GM19324 (cell line): ENCODE data around the gene PPCDC.

Experiments used
- ATAC-seq: cut with Tn5 transposase; IDR thresholded peaks from one replicate; pipeline ENCODE4 v1.9.1; 2021; ENCODE audit warnings: mild to moderate bottlenecking, moderate library complexity; ENCODE audit not compliant: unreplicated experiment, low FRiP score

Gene PPCDC, protein sequence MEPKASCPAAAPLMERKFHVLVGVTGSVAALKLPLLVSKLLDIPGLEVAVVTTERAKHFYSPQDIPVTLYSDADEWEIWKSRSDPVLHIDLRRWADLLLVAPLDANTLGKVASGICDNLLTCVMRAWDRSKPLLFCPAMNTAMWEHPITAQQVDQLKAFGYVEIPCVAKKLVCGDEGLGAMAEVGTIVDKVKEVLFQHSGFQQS

GRCh38 chr15:75023181-75023871 lies at the start of gene PPCDC:
Gene PPCDC, plus strand, starts transcription at chr15:75023590. Its CDS starts 4,729 bp downstream, at chr15:75028319.
- peak; percentile 76 for ATAC-seq

- ATAC-seq, result no peak
These were observed 47.2 kb upstream of the PPCDC start for GRCh38 chr15:74976159-74976558.

- ATAC-seq, result no peak
These were observed 45.8 kb upstream of the PPCDC start for GRCh38 chr15:74977599-74977998.

- ATAC-seq, result no peak
These were observed 45.3 kb upstream of the PPCDC start for GRCh38 chr15:74978077-74978476.

DNA sequence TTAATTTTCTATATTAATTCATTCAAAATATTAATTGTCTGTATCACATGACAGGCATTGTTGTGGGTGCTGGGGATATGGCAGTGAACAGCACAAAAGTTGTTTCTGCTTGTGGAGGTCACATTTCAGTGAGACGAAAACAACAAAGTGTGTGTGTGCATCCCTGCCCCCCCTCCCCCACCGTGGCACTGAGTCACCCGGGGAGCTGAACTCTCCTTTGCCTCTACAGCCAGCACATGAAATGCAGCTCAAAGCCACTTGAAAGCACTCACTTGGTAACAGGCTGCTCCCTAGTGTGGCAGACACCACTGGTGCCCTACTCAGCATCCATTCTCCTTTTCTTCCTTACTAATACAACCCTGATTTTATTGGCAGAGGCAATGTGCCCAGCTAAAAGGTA lies 44.9 kb upstream of the PPCDC start:
- no peak for ATAC-seq

GRCh38 chr15:74982183-74982582 lies 41.2 kb upstream of the PPCDC start:
- no peak for ATAC-seq

GRCh38 chr15:74983725-74984231 lies 39.6 kb upstream of the PPCDC start:
- no peak for ATAC-seq

DNA sequence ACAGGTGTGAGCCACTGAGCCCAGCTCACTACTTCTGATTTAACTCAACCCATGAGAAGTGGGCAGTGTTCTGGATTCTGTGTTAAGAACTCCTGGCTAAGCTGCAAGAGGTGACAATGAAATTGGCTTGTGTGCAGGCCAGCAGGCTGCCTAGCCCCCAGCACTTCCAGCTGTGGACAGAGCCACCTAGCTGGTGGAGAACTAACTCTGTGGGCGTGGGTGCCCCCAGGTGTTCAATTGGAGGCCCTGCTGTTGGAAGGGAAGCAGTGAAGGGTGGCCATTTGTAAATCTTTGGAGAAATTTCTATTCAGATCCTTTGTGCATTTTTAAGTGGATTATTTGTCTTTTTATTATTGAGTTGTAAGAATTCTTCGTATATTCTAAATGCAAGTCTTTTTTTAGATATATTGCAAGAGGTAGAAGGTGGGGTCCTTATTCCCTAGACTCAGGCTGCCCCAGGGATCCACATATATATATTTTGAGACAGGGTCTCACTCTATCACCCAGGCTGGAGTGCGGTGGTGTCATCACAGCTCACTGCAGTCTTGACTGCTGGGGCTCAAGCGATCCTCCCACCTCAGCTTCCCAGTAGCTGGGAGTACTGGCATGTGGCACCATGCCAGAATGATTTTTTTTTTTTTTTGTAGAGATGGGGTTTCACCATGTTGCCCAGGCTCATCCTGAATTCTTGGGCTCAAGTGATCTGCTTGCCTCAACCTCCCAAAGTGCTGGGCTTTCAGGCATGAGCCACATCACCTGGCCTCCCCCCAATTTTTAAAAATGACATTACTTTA lies 35.2 kb upstream of the PPCDC start:
- no peak for ATAC-seq

DNA sequence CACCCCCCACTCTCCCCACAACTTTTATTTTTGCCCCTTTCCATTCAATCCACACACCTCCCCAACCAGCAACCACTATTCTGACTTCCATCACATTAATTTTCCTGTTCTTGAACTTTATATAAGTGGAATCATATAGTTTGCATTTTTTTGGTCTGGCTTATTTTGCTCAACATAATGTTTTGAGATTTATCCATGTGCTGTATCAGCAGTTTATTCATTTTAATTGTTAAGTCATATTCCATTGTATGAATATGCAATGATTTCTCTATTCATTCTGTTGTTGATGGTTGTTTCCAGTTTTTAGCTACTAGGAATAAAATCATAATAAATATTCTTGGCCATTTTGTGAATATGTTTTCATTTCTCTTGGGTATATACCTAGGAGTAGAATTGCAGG lies 33.9 kb upstream of the PPCDC start:
- no peak for ATAC-seq

DNA sequence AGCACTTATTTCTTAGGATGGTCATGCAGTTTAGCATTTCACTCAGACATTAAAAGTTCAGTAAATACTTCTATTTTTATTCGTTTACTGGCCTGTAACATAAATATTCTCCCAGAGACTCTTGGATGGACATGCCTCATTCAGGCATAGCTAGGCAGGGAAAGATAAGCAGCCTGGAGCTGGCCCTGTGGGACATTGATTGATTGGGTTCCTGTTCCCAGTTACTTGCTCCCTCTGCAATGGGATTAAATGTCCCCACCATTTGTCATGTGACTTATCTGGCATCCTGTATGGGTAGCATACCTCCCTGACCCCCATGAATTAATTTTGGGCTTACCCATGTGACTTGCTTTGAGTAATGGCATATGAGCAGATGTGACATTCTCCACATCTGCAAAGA lies 30.8 kb upstream of the PPCDC start:
- ATAC-seq, result no peak

- no peak for ATAC-seq
These were observed 29.2 kb upstream of the PPCDC start for GRCh38 chr15:74994236-74994635.

GRCh38 chr15:74994685-74995084 lies 28.7 kb upstream of the PPCDC start:
- no peak for ATAC-seq

- peak; percentile 74 for ATAC-seq
These were observed 28.1 kb upstream of the PPCDC start, which contains the start of gene SCAMP5 for GRCh38 chr15:74995182-74995778. Gene SCAMP5, plus strand, starts transcription at chr15:74995563. Its CDS starts 16,277 bp downstream, at chr15:75011840.

GRCh38 chr15:74995779-74996765 lies 27.3 kb upstream of the PPCDC start:
- no peak for ATAC-seq

GRCh38 chr15:74997141-74997540 lies 26.2 kb upstream of the PPCDC start:
- no peak for ATAC-seq

GRCh38 chr15:74997543-74997942 lies 25.8 kb upstream of the PPCDC start:
- ATAC-seq, result no peak

- ATAC-seq, result no peak
These were observed 22.1 kb upstream of the PPCDC start for GRCh38 chr15:75001310-75001709.

DNA sequence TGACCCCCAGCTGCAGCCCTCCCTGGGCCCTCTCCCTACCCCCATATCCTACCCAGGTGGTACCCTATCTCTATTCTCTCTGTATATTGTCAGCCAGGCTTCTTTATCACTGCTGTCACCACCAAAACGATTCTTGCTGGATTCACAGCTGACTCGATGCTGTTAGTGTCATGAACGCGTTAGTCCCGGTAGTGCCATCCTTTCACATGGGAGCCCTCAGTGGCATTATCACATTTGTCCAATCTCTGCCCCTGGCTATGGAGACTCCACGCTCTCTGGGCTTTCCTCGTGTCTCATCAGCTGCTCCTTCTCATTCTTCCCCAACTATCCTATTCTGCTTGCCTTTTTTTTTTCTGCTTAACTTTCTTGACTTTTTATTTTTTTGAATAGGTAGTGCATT lies 21.0 kb upstream of the PPCDC start:
- ATAC-seq, result no peak

DNA sequence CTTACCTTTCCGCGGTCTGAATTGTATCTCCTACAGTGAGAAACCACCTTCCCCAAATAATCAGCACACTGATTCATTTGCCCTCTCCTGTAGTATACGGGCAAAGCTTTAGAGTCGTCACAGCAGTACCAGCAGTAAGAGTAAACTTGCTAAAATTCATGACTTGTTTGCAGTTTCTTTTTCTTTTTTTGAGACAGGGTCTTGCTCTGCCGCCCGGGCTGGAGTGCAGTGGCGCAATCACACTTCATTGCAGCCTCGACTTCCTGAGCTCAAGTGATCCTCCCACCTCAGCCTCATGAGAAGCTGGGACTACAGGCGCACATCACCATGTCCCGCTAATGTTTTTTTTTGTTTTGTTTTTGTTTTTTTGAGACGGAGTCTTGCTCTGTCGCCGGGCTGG lies 16.2 kb upstream of the PPCDC start:
- no peak for ATAC-seq

DNA sequence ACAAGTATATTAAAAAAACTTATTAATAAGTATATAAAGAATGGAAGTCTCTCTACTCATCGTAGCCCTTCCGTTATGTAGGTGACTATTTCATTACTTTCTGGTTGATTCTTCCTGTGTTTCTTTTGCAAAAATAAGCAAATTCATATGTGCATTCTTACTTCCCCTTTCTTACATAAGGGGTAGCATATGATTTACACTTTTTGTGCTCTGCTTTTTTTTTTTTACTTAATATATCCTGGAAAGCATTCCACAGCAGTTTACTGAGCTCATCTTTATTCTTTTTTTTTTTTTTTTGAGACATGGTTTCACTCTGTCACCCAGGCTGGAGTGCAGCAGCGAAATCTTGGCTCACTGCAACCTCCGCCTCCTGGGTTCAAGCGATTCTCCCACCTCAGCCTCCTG lies 15.2 kb upstream of the PPCDC start:
- ATAC-seq, result no peak
